ENCODE results near the gene UBE2I. TPM values are rescaled to one million over a fixed set of nuclear protein-coding genes. Genes with fewer than 3 reads are reported as not detected.

The UBE2I gene
- polyA plus RNA-seq, 3 donors, result 33.1 to 65.3 (median 52.4) TPM

DNA sequence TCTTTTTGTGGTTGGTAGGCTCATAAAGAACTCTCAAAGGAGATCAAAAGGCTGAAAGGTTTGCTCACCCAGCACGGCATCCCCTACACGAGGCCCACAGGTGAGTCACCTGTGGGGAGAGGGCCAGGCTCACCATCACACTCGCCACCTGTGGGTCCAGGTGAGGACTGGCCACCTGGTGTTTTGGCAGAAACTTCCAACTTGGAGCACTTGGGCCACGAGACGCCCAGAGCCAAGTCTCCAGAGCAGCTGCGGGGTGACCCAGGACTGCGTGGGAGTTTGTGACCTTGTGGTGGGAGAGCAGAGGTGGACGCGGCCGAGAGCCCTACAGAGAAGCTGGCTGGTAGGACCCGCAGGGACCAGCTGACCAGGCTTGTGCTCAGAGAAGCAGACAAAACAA lies 53.4 kb downstream of the UBE2I start:
- 50 to 89% (median 88%) methylated on average over 11 of the region's 11 CpGs for WGBS, 3 donors
- no peak overlapping the region for H3K27ac ChIP-seq (ENCODE audit: low read depth, low read length)

GRCh38 chr16:1363501-1364041 lies 54.1 kb downstream of the UBE2I start:
- H3K27ac ChIP-seq (ENCODE audit: low read depth, low read length), result no peak overlapping the region
- 44 to 53% (median 46%) methylated on average over 18 of the region's 18 CpGs for WGBS, 3 donors

GRCh38 chr16:1364510-1364909 lies 55.1 kb downstream of the UBE2I start:
- H3K27ac ChIP-seq (ENCODE audit: low read depth, low read length), result no peak overlapping the region
- WGBS, 3 donors, result 89 to 91% (median 90%) methylated on average over 21 to 22 of the region's 22 CpGs

DNA sequence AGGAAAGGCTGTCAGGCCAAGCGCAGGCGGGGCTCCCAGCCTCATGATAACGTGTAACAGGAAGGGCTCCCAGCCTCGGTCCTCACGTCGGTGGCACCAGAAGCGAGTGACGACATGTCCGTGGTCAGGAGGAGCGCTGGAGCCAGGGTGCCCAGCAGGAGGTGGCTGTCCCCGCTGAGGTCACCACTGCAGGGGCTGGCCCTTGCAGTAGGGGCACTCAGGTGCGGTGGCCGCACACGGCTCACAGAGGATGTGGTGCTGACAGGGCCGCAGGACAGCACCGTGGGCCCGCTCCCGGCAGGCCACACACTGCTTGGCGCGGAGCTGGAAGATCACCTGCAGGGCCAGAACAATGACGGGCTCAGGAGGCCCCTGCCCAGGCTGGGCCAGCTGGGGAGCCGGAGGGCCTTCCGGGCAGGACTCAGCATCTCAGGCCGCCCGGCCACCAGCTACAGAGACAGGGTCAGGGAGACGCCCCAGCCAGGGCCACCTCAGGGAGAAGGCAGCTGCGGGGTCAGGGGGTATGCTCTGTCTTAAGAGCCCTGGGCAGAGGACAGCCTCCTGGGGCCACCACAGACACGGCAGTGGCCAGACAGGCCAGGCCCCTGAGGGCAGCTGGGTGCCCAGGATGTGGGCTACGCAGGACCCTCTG lies 56.8 kb downstream of the UBE2I start:
- WGBS, 3 donors, result 81 to 94% (median 88%) methylated on average over 28 to 29 of the region's 29 CpGs
- H3K27ac ChIP-seq (ENCODE audit: low read depth, low read length), result no peak overlapping the region

DNA sequence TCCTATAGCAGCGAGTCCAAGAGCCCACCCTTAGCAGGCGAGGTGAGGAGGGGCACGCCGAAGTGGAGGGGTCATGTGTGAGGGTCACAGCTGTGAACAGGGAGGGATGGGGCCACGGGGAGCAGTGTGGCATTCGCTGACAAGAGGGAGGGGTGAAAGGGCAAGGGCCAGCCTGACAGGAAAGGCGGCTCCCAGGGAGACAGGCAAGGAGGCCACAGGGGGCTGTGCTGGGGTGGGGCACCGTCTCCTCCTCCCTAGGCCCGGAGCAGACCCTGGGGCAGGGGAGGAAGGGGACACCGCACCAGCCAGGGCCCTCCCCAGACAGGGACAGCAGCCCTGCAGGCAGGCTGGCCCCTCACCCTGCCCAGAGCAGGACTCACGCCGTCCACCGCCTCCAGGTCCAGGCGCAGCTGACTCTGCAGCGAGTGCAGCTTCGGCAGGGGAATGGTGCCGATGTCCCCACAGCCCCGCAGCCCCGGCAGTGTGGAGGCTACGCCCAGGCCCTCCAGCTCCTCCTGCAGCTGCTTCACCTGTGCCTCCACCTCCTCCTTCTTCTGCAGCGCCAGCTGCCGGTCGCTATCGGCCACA lies 57.4 kb downstream of the UBE2I start:
- whole genome bisulfite sequencing, 3 donors, result 87 to 90% (median 89%) methylated on average over 21 to 24 of the region's 24 CpGs

GRCh38 chr16:1367486-1368174 lies 58.2 kb downstream of the UBE2I start:
- H3K27ac ChIP-seq (ENCODE audit: low read depth, low read length), result no peak overlapping the region
- WGBS, 3 donors, result 87 to 93% (median 87%) methylated on average over 15 to 27 of the region's 27 CpGs

More for the DNA sequence above, 57.4 kb downstream of the UBE2I start:
- no peak overlapping the region for H3K27ac ChIP-seq (ENCODE audit: low read depth, low read length)

GRCh38 chr16:1371054-1371978 lies 61.9 kb downstream of the UBE2I start:
- WGBS, 3 donors, result 89 to 94% (median 90%) methylated on average over 31 to 33 of the region's 33 CpGs
- H3K27ac ChIP-seq (ENCODE audit: low read depth, low read length), result no peak overlapping the region

DNA sequence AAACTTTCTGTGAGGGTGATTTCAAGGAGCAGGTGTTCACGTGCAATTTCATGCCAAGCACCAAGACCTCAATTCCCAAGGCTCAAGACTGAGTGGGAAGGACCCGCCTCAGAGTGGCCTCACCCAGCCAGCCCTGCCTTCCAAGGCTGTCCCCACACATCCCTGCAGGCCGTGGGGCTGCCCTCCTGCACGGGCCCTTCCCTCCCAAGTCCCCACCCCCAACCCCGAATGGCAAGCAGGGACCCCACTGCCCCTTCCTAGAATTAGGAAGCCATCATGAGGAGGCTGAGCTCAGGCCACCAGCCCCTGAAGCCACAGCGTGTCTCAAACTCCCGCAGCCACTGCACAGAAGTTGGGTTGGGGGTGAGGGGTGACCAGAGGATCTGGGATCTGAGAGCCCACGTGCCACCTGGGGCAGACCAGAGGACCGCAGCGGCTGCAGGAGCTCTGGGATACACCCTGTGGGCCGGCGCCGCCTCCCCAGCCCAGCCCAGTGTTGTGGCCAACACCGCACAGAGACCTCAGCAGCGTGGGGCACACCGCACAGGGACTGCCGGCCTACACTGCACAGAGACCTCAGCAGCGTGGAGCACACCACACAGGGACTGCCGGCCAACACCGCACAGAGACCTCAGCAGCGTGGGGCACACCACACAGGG lies 63.0 kb downstream of the UBE2I start:
- no peak overlapping the region for H3K27ac ChIP-seq (ENCODE audit: low read depth, low read length)
- WGBS, 3 donors, result 87 to 95% (median 94%) methylated on average over 13 to 17 of the region's 21 CpGs

GRCh38 chr16:1374418-1375297 lies 65.2 kb downstream of the UBE2I start:
- WGBS, 3 donors, result 94 to 97% (median 95%) methylated on average over 41 to 46 of the region's 46 CpGs
- H3K27ac ChIP-seq (ENCODE audit: low read depth, low read length), result no peak overlapping the region

DNA sequence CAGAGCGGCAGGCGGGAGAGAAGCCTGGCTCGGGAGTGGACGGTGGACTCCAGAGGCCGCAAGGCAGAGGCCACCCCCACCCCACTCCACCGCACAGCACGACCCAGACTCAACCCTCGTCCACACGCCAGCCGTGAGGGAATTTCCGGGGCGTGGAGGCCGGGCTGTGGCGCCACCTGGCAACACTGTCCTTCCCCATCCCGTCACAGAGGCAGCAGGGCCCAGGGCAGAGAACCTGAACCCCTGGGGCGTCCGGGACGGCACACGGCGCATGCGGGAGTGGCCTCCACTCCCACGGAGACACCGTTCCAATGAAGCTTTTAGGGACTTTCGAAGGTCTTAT lies 65.8 kb downstream of the UBE2I start:
- WGBS, 3 donors, result 88 to 93% (median 92%) methylated on average over 21 to 24 of the region's 24 CpGs
- no peak overlapping the region for H3K27ac ChIP-seq (ENCODE audit: low read depth, low read length)

- no peak overlapping the region for H3K27ac ChIP-seq (ENCODE audit: low read depth, low read length)
- WGBS, 3 donors, result 89 to 92% (median 90%) methylated on average over 16 to 19 of the region's 19 CpGs
Observed at GRCh38 chr16:1375741-1376410, 66.4 kb downstream of the UBE2I start.

Other genes starting within 250 kb of the UBE2I start
- under 1 TPM in 1 of 3 donors, not detected in 2; 0.15 TPM for gene SSTR5, start 236.9 kb upstream of the UBE2I start, polyA plus RNA-seq
- not detected for gene C1QTNF8, start 213.4 kb upstream of the UBE2I start, polyA plus RNA-seq
- 10 to 100 TPM in 1 of 3 donors, 1 to 10 TPM in 2; 2.9 to 11.9 (median 6.5) TPM for gene CACNA1H, start 156.5 kb upstream of the UBE2I start, polyA plus RNA-seq
- under 1 TPM; 0.10 to 0.45 (median 0.15) TPM for gene TPSG1, start 84.4 kb upstream of the UBE2I start, polyA plus RNA-seq
- gene TPSB2, start 79.5 kb upstream of the UBE2I start, polyA plus RNA-seq, result 10 to 100 TPM in 2 of 3 donors, 1 to 10 TPM in 1; 8.0 to 26.3 (median 18.4) TPM
- 10 to 100 TPM in 2 of 3 donors, 1 to 10 TPM in 1; 6.6 to 22.0 (median 10.0) TPM for gene TPSAB1, start 68.9 kb upstream of the UBE2I start, polyA plus RNA-seq
- gene TPSD1, start 53.6 kb upstream of the UBE2I start, polyA plus RNA-seq, result 1 to 10 TPM in 1 of 3 donors, under 1 TPM in 1, not detected in 1; 0.16 to 1.2 TPM
- gene BAIAP3, start 24.0 kb downstream of the UBE2I start, polyA plus RNA-seq, result 10 to 100 TPM in 1 of 3 donors, 1 to 10 TPM in 2; 2.7 to 11.4 (median 6.2) TPM
- 10 to 100 TPM; 42.0 to 69.2 (median 57.8) TPM for gene TSR3, start 42.2 kb downstream of the UBE2I start, polyA plus RNA-seq
- gene GNPTG, start 42.3 kb downstream of the UBE2I start, polyA plus RNA-seq, result 10 to 100 TPM; 32.2 to 67.4 (median 40.4) TPM
- gene UNKL, start 105.1 kb downstream of the UBE2I start, polyA plus RNA-seq, result 10 to 100 TPM in 2 of 3 donors, 1 to 10 TPM in 1; 7.2 to 12.7 (median 11.3) TPM
- gene UQCC4, start 111.1 kb downstream of the UBE2I start, polyA plus RNA-seq, result 10 to 100 TPM; 10.1 to 25.7 (median 16.8) TPM
- under 1 TPM in 1 of 3 donors, not detected in 2; 0.24 TPM for gene PERCC1, start 121.4 kb downstream of the UBE2I start, polyA plus RNA-seq
- gene CCDC154, start 134.9 kb downstream of the UBE2I start, polyA plus RNA-seq, result under 1 TPM; 0.24 to 0.56 (median 0.55) TPM
- gene CLCN7, start 165.4 kb downstream of the UBE2I start, polyA plus RNA-seq, result 10 to 100 TPM; 31.5 to 51.7 (median 33.9) TPM
- under 1 TPM in 1 of 3 donors, not detected in 2; 0.07 TPM for gene PTX4, start 179.3 kb downstream of the UBE2I start, polyA plus RNA-seq
- 10 to 100 TPM; 29.7 to 47.7 (median 39.2) TPM for gene TELO2, start 183.7 kb downstream of the UBE2I start, polyA plus RNA-seq
- 10 to 100 TPM; 15.1 to 48.6 (median 39.8) TPM for gene TMEM204, start 224.0 kb downstream of the UBE2I start, polyA plus RNA-seq